Fibroblast of lung (primary cell): ENCODE data around the gene STAM2.

ENCODE experiments used
- CTCF ChIP-seq, 2 donors: IDR thresholded peaks in 1 of 2; conservative IDR thresholded peaks in 1 of 2; 1 replicate in 1 of 2; 2 replicates in 1 of 2; pipeline ENCODE4 v1.5.1; 2011 to 2012; ENCODE audit warnings: low read length in 2 of 2, control low read depth in 1 of 2, inconsistent platforms in 1 of 2, low read depth in 1 of 2, mild to moderate bottlenecking in 1 of 2
- EZH2 ChIP-seq: IDR thresholded peaks from 2 replicates; pipeline ENCODE4 v1.5.1; 2012; ENCODE audit warnings: low read length, control low read depth, mild to moderate bottlenecking; ENCODE audit errors: missing control alignments

GRCh38 chr2:152175012-152175367 is 573 bp downstream of the STAM2 start:
- TF ChIP-seq CTCF (conservative IDR thresholded peaks at IDR 0.05 in 1 of 2, IDR thresholded peaks at IDR 0.05 in 1 of 2; ENCODE audit: low read depth in 1 of 2, low read length in 2 of 2) (no peak), EZH2 (no peak)
